Activated CD8-positive, alpha-beta memory T cell treated with anti-CD3 and anti-CD28 coated beads for 1 hour (primary cell): ENCODE results near the gene PLCB4.

Experiments
- DNase-seq, 2 donors: peaks; one replicate each; pipeline ENCODE4 v3.0.0-alpha.2; 2020; ENCODE audit warnings: low read depth in 1 of 2; ENCODE audit errors: extremely low read depth in 1 of 2

The PLCB4 gene

DNA sequence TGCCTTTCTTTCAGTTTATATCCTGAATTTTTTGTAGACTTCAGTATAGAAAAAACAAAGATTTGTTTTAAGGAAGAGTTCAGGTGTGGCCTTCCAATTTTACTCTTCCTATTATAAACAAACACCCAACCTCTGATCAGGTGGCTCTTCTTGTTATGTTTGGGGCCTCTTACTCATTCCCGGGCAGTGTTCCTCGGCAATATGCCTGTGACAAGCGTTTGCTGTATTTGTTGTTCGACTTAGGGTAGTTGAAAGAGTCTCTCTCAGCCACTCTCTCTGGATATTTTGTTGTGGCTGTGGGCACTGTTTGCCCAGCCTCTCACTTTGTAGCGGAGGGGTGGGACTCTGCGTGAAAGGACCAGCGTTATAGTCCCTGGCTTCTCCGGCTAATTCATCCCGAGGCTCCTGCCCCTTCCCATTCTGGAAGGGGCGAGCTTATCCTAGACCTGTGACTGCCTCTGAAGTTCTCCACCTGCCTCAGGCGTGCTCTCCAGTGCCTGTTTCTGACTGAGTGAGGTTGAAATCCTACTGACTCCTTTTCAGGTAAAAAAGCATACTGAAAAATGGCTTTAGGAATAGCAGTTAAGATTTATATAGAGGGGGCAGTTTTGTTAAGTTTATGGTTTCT lies 97.4 kb downstream of the PLCB4 start:
- DNase-seq: no peak

DNA sequence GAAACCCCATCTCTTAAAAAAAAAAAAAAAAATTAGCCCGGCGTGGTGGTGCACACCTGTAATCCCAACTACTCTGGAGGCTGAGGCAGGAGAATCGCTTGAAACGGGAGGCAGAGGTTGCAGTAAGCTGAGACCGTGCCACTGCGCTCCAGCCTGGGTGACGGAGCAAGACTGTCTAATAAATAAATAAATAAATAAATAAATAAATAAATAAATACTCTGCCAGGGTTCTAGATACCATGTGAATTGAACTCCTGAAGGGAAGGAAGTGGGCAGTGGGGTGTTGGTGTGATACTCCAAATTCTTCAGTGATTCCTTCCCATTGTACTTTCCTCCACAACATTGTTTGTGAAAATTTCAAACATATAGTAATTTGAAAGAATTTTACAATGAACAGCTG lies 100.5 kb downstream of the PLCB4 start:
- no peak for DNase-seq

DNA sequence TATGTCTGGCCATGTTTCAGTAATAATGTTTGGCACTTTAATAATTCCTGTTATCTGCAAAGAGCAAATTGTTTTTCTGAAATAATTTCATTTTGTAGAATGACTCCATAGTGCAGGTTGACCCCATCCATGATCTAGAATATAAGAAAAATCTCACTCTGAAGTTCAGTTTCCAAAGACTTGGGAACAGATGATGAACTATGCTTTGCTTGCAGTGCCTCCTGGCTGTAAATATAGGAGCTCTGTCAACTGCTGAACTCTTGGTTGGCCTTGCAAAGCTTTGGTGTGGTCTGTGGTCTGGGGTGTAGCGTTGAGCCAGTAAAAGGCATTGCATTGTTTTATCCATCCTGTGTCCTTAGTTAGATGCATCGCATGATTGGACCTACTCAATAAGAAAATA lies 104.0 kb downstream of the PLCB4 start:
- no peak for DNase-seq

DNA sequence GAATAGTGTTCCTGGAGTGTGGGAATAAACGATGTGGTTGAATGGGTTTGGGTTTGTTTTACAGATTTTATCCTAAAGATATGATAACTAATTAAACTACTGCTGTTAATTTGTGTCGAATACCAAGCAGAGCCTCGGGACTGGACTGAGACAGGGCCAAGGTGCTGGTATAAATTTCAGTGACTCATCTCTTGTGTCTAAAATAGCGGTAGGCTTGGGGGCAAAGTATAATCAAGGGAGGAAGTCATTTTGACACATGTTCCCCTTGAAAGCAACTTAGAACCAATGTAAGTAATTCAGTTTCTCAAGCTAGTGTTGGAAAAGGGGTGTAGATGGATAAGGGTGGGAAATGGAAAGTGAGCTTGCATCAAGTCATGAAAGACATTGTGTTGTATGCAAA lies 108.4 kb downstream of the PLCB4 start:
- no peak for DNase-seq

- DNase-seq: no peak
Observed at GRCh38 chr20:9179193-9179802, 110.4 kb downstream of the PLCB4 start.

GRCh38 chr20:9179867-9180266 lies 111.0 kb downstream of the PLCB4 start:
- DNase-seq: no peak

DNA sequence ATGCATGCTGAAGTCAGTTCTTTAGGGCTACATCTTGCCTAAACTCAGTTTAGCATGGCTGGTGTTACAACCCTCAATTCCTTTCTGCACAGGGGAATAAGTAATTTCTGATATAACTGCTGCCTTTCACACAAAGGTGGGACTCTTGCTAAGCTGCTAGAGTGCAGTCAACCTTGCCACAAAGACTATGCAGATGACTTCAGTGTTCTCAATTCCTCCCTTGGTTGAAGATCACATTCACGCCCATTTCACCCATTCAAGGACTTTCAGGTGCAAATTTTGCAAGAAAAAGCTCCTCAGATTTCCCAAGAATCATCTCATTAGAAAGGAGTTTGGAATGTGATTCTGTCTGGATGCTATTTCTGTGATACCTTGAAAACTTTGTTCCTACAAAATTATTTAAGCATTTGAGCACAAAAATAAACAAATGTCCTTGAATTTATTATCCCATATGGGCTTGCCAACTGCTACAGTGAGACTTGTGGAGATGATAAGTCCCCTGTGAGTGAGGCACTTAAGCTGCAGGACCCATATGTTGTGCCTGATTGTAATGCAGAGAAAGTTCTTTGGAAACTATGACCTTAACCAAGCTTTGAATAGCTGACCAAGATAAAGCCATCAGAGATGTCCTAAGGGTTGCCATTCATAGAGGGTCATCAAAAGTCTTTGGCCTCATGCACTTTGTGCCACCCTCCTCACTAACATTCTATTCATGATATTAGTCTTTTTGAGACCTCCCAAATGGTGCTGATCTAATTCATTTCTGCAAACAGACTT lies 111.8 kb downstream of the PLCB4 start:
- DNase-seq: no peak

DNA sequence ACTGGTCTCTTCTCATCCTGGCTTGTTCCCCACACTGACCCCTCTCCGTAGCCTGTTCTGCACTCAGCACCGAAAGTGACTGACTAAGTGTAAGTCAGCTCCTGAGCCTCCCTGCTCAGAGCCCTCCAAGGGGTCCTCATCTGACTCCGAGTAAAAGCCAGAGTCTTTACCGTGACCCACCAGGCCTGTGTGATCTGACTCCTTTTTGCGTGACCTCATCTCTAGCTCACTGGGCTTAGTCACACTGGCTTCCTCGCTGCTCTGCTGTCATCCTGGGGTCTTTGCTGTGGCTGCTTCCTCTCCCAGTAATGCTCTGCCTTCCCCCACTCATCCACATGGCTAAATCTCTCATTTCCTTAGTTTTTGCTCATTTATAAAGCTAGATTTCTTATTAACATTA lies 116.6 kb downstream of the PLCB4 start:
- no peak for DNase-seq

DNA sequence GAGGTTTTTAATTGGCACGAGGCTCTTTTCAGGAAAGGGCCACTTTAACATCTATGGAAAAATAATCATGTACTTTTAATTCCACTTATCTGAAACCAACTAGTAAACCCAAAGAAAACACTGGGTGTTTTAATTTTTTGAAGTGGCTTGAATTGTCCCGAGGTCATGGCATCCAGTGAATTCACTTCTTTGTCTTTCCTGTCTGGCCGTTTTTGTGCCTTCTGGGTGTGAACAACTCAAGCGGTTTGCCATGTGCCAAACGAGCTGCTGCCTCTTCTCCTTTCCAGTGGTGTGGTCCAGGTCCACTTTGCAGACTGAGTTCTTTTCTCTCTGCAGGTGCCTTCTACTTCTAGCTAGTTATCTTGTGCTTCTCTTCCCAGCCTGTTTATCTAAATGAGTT lies 117.5 kb downstream of the PLCB4 start:
- no peak for DNase-seq

DNA sequence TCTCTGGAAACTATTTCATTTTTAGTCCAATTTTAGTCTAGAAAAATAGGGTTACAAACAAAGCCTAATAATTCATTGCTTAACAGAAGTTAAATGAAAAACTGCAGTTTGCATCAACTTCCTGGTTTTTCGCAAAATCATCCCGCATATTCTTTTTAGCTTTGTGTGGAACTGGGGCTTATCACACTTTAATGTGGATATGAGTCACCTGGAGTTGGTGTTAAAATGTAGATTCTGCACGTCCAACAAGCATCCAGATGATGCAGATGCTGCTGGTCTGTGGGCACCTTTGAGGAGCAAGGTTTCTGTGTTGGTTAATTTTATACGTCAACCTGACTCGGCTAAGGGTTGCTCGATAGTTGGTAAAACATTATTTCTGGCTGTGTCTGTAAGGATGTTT lies 126.1 kb downstream of the PLCB4 start:
- DNase-seq: no peak

- no peak for DNase-seq
Observed at GRCh38 chr20:9196110-9196509, 127.2 kb downstream of the PLCB4 start.

DNA sequence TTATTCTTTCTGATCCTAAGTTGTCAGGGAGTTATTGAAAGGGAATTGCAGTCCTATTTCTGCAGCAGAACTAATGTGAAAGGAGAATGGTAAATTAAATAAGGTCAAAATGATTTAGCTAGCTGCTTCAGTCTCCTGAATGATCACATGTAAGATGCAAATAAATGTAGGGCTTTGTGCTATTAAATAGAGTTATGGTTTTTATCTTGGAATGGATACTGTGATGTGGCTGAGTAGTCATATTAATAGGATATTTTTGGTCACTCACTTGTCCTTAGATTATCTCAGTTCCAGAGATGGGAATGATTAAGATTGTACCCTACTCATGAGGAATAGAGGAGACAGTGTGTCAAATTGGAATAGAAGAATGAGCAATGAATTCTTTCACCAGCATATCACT lies 129.6 kb downstream of the PLCB4 start:
- no peak for DNase-seq

- DNase-seq: no peak
Observed at GRCh38 chr20:9200196-9200595, 131.3 kb downstream of the PLCB4 start.

DNA sequence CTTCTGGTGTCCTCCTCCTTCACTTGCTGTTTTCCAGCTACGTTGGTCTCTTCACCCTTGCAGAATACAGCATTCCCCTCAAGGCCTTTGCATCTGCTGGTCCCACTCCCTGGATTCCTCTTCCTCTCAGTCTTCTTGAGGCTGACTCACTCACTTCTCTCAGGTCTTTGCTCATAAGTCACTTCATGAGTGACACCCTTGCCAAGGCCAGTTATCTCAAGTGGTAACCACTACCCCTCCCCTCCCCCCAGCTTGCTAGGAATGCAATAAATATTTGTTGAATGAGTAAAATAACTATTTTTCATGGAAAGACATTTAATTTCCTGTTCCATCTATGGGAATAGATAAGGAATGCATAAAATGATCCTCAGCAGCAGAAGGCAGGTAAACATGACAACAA lies 131.7 kb downstream of the PLCB4 start:
- DNase-seq: no peak

DNA sequence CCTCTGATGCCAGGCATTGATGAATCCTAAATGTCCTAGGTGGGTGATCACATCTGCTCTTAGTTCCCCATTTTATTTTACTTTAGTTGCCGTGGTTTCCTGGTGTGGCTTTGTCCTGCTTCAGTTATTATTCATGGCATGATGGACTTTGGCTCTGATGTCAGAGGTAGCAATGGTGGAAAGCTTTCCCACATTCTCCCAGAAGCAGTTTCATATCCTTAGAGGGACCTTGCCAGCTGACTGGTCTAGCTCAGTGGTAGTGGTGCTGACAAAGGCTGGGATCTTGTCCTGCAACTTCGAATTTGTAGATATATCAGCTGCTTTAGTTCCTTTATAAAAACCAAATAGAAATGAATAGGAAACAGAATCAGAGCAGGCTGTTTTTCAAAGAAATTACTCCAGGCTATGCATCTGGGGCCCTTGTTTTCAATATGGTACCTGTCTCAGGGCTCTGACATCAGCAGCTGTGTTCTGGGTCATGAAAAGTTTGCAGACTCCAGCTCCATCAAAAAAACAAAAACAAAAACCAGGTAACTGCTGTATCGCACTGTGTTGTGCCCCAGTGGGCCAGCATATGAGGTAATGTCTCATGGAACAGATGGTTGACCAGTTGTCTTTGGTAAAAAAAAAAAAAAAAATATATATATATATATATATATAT lies 133.7 kb downstream of the PLCB4 start:
- DNase-seq: no peak

DNA sequence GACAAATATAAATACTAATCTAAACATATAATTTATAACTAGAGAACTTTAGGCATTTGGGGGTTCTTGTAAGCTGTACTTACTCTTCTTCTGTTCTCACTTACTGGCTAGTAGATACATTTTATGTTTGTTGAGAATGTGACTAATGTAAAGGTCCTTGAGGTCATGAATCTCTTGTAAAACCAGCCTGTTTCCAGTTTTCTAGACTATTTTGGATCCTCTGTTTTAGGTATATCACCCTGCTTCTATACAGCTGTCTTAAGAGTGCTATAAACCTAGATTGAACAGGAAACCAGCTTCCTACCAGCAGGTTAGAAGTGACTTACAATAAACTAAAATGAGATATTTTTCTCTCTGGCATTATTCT lies 134.2 kb downstream of the PLCB4 start:
- no peak for DNase-seq

DNA sequence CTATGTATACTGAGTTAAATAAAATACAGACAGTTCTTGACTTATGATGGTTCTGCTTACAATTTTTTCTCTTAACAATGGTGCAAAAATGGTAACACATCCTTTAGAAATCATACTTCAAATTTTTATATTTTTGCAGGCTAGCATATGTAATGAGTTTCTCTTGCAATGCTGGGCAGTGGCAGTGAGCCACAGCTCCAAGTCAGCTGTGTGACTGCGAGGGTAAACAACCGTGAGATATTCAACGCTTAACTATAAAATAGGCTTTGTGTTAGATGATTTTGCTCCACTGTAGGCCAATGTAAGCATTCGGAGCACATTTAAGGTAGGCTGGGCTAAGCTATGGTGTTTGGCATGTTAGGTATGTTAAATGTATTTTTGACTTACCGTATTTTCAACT lies 136.1 kb downstream of the PLCB4 start:
- no peak for DNase-seq

DNA sequence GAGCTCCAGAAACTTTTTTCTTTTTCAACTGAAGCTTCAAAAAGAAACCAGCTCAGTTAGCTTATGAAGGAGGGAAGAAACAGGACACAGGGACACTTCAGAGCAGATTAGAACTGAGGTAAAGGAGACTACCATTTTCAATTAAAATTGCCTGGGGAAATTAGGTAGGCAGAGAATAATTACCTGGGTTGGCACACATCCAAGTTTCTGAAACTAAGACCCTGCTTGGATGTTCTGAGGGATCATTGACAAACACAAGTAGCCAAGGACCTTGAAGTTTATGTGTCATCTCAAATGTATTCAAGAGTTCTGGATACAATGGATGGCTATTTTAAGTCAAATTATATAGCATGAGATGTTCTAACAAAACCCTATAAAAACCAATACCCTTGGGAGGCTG lies 137.6 kb downstream of the PLCB4 start:
- DNase-seq: no peak

GRCh38 chr20:9207253-9207652 lies 138.4 kb downstream of the PLCB4 start:
- no peak for DNase-seq

- DNase-seq: no peak
Observed at GRCh38 chr20:9210356-9210755, 141.5 kb downstream of the PLCB4 start.

- DNase-seq: no peak
Observed at GRCh38 chr20:9211016-9211760, 142.3 kb downstream of the PLCB4 start.
